Activated T-cell treated with anti-CD3 and anti-CD28 coated beads for 24 hours (primary cell): ENCODE results near the gene PCLO.
"Not testable (repeated sequence)": the region's sequence is repeated elsewhere in the genome, so short reads cannot be mapped to it uniquely, and the experiment has no call there.

Experiments
- DNase-seq: peaks from one replicate; pipeline ENCODE4 v3.0.0-alpha.2; 2020; ENCODE audit warnings: low read depth

The PCLO gene

DNA sequence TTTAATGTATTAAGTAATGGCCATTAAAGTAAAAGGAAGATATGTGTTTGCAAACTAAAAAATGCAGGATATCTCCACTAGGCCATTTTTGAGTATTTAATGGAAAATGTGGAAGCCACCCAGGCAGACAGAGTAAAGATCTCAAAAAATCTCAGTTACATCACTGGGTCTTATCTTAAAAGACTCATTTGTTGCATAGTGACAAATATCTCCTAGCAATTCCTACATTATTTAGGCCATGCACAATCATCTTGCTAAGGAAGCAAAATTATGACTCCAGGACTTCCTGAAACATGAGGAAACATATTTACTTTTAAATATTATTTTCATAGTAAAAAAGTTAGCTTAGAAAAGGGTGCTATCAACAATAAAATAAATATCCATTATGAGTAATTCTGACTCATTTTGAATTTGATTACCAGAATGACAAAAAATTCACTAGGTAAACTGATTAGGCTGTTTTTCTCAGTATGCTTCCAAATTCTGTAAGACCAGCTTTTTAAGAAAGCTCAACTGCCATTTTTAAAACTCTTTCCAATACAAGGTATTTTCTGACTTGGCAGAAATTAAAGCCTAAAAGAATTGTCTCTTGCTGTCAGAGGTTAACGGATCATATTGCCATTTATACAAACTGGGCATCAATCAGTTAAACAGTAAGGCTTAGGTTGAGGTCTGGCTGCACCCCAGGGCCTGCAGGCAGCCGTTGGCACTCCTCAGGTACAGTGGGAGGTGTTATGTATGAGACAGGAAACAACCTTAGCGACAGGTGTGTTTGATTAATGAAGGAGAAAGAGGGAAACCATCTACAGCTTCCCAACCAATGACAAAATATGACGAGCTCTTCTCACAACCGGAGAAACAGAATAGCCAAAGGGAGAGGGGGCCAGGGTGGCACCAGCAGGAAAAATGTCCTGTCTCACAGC, 31.8 kb downstream of the PCLO start:
- DNase-seq = no peak

DNA sequence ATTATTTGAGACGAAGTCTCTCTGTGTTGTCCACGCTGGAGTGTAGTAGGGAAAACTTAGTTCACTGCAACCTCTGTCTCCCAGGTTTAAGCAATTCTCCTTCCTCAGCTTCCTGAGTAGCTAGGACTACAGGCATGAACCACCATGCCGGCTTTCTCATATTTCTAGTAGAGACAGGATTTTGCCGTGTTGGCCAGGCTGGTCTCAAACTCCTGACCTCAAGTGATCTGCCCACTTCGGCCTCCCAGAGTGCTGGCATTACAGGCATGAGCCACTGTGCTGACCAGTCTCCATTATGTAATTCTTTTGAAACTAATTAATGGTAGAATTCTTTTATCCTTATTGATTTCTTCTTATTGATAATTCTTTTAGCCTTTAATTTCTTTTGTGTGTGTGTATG, 32.5 kb downstream of the PCLO start:
- no peak for DNase-seq

DNA sequence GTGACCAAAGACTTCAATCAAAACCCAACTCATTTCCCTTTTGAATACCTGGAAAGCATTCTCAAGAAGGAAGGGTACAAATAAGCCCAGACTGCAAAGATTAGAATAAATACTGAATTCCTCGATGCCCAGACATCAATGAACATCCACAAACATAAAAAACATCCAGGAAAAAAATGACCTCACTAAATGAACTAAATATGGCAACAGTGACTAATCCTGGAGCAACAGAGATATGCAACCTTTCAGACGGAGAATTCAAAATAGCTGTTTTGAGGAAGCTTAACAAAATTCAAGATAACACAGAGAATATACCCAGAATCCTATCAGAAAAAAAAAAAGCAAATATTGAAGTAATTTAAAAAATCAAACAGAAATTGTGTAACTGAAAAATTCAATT, 43.2 kb downstream of the PCLO start:
- no peak for DNase-seq

DNA sequence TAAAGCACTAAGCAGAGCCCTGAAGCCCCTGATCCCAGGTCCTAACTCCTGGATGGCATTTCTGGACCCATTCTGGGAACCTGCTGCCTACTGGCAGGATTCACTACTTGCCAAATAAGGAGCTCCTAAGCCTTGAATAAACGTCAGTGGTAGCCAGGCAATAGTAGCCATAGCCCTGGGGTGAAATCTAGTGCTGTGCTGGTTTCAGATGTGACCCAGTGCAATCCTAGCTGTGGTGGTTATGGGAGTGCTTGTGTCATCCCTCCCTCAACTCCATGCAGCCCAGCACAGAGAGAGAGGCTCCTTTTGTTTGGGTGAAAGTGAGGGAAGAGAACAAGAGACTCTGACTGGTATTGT, 43.7 kb downstream of the PCLO start:
- DNase-seq = no peak

DNA sequence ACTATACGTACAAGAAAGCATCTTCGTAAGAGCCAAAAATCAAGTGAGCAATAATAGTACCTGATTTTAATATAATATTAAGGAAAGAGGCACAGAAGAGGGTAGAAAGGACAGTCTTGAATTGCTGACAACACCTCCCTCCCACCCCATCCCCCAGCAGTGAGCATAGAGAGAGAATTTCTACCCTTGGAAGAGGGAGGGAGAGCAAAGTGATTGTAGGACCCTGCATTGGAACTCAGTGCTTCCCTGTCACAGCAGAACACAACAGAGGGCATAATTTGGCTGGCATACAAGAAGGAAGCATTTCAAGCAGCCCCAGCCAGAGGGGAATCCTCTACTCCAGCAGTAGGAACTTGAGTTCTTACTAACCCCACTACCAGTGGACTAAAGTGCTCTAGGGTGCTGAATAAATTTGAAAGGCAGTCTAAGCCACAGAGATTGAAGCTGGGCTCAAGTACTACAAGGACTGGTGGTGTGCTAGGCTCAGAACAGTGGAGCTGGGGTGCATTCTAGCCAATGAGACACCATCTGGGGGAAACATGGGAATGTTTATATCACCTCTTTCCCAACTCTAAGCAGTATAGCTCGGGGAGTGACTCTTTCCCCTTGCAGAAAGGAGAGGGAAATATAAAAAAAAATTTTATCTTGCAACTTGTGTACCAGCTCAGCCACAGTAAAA, 44.2 kb downstream of the PCLO start:
- DNase-seq = no peak

GRCh38 chr7:83117466-83117865, 45.2 kb downstream of the PCLO start:
- DNase-seq = no peak

- DNase-seq = no peak
Observed at GRCh38 chr7:83111391-83111790, 51.3 kb downstream of the PCLO start.

- DNase-seq = no peak
Observed at GRCh38 chr7:83109352-83109751, 53.3 kb downstream of the PCLO start.

GRCh38 chr7:83105948-83106347, 56.7 kb downstream of the PCLO start:
- DNase-seq = no peak

DNA sequence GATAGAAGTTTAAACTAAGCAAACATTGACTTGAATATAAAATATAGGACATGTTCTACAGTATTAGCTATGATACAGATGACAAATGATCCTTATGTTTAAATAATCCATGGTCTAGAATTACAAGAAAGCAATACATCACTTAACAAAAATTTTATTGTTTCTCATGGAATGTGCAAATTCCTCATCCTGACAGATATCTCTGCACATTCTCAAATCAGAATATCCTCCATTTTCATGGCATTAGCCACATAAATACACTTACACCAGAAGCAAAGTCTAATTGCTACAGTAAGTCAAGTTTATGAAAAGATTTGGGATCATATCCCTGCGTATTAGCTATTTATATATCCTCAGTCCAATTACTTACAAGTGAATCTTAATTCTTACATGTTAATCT, 57.6 kb downstream of the PCLO start:
- DNase-seq = no peak

GRCh38 chr7:83101530-83101929, 61.2 kb downstream of the PCLO start:
- DNase-seq = no peak

- no peak for DNase-seq
Observed at GRCh38 chr7:83096065-83096580, 66.6 kb downstream of the PCLO start.

- DNase-seq = no peak
Observed at GRCh38 chr7:83085299-83085698, 77.4 kb downstream of the PCLO start.

DNA sequence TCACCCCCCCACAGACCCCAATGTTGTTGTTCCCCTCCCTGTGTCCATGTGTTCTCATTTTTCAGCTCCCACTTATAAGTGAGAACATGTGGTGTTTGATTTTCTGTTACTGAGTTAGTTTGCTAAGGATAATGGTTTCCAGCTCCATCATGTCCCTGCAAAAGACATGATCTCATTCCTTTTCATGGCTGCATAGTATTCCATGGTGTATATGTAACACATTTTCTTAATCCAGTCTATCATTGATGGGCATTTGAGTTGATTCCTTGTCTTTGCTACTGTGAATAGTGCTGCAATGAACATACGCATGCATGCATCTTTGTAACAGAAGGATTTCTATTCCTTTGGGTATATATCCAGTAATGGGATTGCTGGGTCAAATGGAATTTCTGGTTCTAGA, 82.8 kb downstream of the PCLO start:
- DNase-seq = not testable (repeated sequence)

DNA sequence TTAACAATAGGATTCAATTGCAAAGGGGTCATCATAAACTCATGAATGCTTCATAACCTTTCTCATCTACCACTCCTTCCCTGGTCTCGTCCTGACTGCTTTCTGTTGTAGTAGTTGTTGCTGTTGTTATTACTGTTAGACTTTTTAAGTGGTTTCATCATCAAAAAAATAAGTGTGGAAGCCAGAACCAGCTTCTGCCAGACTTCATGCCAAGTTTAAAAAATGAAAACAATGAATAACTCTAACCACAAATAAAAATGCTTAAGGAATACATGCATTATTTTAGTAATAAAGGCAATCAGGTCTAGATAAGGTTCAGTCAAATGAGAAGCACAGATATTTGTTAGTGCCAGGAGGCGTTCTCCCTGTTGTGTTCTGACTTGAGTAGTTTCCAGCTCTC, 85.4 kb downstream of the PCLO start:
- DNase-seq = no peak

GRCh38 chr7:83072576-83073517, 89.8 kb downstream of the PCLO start:
- no peak for DNase-seq

GRCh38 chr7:83065714-83066113, 97.0 kb downstream of the PCLO start:
- DNase-seq = no peak

GRCh38 chr7:83060218-83060617, 102.5 kb downstream of the PCLO start:
- DNase-seq = no peak

GRCh38 chr7:83058667-83059066, 104.0 kb downstream of the PCLO start:
- no peak for DNase-seq

DNA sequence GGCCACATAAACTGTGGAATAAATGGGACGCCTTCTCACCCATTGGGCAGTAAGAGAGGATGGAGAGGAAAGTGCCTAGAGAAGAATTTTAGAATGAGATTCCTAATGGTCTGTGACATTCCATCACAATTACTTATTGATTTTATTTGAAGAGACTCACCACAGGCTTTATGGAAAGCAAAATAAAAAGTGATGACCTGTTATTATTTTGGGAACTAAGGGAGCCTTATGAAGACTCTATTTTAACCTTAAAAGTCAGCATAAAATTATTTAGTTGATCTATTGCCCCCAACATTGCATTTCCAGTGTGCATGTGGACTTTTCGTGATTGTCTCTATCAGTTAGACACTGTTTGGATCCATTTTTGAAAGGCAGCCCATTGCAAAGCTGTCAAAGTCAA, 107.5 kb downstream of the PCLO start:
- no peak for DNase-seq

DNA sequence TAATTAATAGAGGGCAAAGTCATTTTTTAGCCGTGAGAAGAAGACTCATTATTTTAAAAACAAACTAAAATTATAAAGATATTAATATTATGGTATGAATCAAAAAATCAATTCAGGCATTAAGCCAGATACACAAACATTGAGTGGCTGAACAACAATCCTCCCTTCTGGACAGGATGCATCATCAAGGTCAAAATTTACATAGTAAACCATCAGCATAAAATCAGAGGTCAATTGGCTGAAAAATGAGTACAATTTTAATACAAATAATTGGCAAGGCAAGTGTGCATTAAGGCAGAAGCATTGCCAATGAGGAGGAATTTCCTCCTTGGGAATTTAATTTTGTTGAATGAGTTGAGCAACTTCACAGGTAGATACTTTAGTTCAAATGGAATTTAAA, 108.2 kb downstream of the PCLO start:
- DNase-seq = no peak

- no peak for DNase-seq
Observed at GRCh38 chr7:83053965-83054364, 108.7 kb downstream of the PCLO start.
